Measurements from ENCODE around the gene POLE2. TPM values are rescaled to one million over a fixed set of nuclear protein-coding genes. Genes with fewer than 3 reads are reported as not detected.
"Not testable (repeated sequence)": the region's sequence is repeated elsewhere in the genome, so short reads cannot be mapped to it uniquely, and the experiment has no call there.

POLE2 gene
- total RNA-seq, 1 experiment from 2014 or later = 38.6 TPM

DNA sequence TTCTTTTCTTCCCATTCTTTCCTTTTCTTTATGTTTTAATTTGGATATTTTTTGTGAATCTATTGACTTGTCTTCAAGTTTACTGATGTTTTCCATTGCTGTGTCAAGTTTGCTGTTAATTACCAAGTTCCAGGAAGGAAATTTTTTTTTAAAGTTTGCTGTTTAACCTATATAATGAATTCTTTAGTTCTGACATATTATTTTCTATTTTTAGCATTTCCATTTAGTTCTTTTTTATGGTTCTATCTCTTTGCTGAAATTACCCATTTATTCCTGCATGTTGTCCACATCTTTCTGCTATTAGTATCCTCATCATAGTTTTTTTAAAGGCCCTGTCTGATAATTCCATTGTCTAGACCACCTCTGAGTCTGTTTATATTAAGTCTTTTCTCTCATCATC, 32.7 kb upstream of the POLE2 start:
- Histone ChIP-seq H3K36me3 (ENCODE audit: low read depth, low read length) (no peaks in the 10 kb centered on the region), H3K79me2 (ENCODE audit: low read length) (no peaks in the 10 kb centered on the region), H4K20me1 (ENCODE audit: low read length) (no peaks in the 10 kb centered on the region), H3K4me3 (ENCODE audit: low read length) (no peak overlapping the region), H3K4me1 (ENCODE audit: insufficient read depth, low read length) (no peaks in the 10 kb centered on the region), H3K9me3 (ENCODE audit: low read length) (no peaks in the 10 kb centered on the region), H2AFZ (ENCODE audit: low read length) (no peak overlapping the region), H3K9ac (ENCODE audit: low read length) (no peak overlapping the region), H3K27me3 (ENCODE audit: low read length) (no peaks in the 10 kb centered on the region), H3K27ac (ENCODE audit: low read length) (no peak overlapping the region), H3K4me2 (ENCODE audit: low read length) (no peak overlapping the region), H3F3A (ENCODE audit: low read length, unreplicated experiment) (no peaks in the 10 kb centered on the region), H3K9me2 (replicated peaks; ENCODE audit: low read length) (no peaks in the 10 kb centered on the region)
- intact Hi-C loops (cut with micrococcal nuclease) = no loop called here
- no peak for TF ChIP-seq EZH2 (IDR thresholded peaks at IDR 0.05; ENCODE audit: low read length, unreplicated experiment)
- no peak for TF ChIP-seq EZH2phosphoT487 (IDR thresholded peaks at IDR 0.05; ENCODE audit: borderline replicate concordance, low read length)
- TF ChIP-seq, protein P1, sequence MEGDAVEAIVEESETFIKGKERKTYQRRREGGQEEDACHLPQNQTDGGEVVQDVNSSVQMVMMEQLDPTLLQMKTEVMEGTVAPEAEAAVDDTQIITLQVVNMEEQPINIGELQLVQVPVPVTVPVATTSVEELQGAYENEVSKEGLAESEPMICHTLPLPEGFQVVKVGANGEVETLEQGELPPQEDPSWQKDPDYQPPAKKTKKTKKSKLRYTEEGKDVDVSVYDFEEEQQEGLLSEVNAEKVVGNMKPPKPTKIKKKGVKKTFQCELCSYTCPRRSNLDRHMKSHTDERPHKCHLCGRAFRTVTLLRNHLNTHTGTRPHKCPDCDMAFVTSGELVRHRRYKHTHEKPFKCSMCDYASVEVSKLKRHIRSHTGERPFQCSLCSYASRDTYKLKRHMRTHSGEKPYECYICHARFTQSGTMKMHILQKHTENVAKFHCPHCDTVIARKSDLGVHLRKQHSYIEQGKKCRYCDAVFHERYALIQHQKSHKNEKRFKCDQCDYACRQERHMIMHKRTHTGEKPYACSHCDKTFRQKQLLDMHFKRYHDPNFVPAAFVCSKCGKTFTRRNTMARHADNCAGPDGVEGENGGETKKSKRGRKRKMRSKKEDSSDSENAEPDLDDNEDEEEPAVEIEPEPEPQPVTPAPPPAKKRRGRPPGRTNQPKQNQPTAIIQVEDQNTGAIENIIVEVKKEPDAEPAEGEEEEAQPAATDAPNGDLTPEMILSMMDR (conservative IDR thresholded peaks at IDR 0.05; ENCODE audit: low read depth, low read length) = no peak
- ChIA-PET POLR2A (ENCODE audit: unreplicated experiment) (no interaction called here), CTCF (no interaction called here)
- DNase-seq = no peak
- BruUV-seq (replicated peaks) = no TSS peak
- ATAC-seq = no peak

DNA sequence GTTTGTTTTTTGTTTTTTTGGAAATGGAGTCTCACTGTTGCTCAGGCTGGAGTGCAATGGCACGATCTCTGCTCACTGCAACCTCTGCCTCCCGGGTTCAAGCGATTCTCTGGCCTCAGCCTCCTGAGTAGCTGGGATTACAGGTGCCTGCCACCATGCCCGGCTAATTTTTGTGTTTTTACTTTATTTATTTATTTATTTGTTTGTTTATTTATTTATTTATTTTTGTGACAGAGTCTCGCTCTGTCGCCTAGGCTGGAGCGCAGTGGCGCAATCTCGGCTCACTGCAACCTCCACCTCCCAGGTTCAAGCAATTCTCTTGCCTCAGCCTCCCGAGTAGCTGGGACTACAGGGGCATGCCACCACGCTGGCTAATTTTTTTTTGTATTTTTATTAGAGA, 23.0 kb upstream of the POLE2 start:
- CTCF ChIA-PET; H3F3A ChIP-seq (ENCODE audit: low read length, unreplicated experiment); intact Hi-C loops (cut with micrococcal nuclease): not testable (repeated sequence)

DNA sequence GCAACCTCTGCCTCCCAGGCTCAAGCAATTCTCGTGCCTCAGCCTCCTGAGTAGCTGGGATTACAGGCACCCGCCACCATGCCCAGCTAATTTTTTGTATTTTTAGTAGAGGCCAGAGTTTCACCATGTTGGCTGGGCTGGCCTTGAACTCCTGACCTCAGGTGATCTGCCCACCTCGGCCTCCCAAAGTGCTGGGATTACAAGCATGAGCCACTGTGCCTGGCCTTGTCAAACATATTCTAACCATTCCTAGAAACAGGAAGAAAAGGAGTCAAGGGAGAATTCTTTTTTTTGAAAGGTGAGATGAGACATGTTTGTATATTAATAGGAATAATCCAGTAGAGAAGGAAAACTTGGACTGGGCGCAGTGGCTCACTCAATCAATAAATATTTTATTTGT, 16.5 kb upstream of the POLE2 start:
- H3K4me3 ChIP-seq (ENCODE audit: low read length); H3K9me3 ChIP-seq (ENCODE audit: low read length); H3K9ac ChIP-seq (ENCODE audit: low read length); ATAC-seq; H4K20me1 ChIP-seq (ENCODE audit: low read length); H2AFZ ChIP-seq (ENCODE audit: low read length); H3K36me3 ChIP-seq (ENCODE audit: low read depth, low read length); H3K79me2 ChIP-seq (ENCODE audit: low read length); DNase-seq; H3K4me1 ChIP-seq (ENCODE audit: insufficient read depth, low read length); BruUV-seq (replicated peaks); H3F3A ChIP-seq (ENCODE audit: low read length, unreplicated experiment); H3K4me2 ChIP-seq (ENCODE audit: low read length); intact Hi-C loops (cut with micrococcal nuclease); H3K9me2 ChIP-seq (replicated peaks; ENCODE audit: low read length); H3K27ac ChIP-seq (ENCODE audit: low read length); H3K27me3 ChIP-seq (ENCODE audit: low read length): not testable (repeated sequence)
- CTCF ChIA-PET = interaction anchor here (0.6 kb wide), 1 partner anchor 63 kb away, joined by 4 read pairs; no protein-coding TSS in a partner anchor
- POLR2A ChIA-PET (ENCODE audit: unreplicated experiment) = interaction anchor here (0.7 kb wide), 2 partner anchors 49 to 81 kb away, joined by 3 to 8 read pairs; no protein-coding TSS in a partner anchor

More for the DNA sequence above, 23.0 kb upstream of the POLE2 start:
- H3K4me3 ChIP-seq (ENCODE audit: low read length); H2AFZ ChIP-seq (ENCODE audit: low read length); H3K79me2 ChIP-seq (ENCODE audit: low read length); POLR2A ChIA-PET (ENCODE audit: unreplicated experiment); H3K27ac ChIP-seq (ENCODE audit: low read length); H3K27me3 ChIP-seq (ENCODE audit: low read length); H3K9ac ChIP-seq (ENCODE audit: low read length); H3K4me2 ChIP-seq (ENCODE audit: low read length); H3K9me3 ChIP-seq (ENCODE audit: low read length); H3K36me3 ChIP-seq (ENCODE audit: low read depth, low read length); DNase-seq; BruUV-seq (replicated peaks); H3K4me1 ChIP-seq (ENCODE audit: insufficient read depth, low read length); H3K9me2 ChIP-seq (replicated peaks; ENCODE audit: low read length); ATAC-seq; H4K20me1 ChIP-seq (ENCODE audit: low read length): not testable (repeated sequence)

DNA sequence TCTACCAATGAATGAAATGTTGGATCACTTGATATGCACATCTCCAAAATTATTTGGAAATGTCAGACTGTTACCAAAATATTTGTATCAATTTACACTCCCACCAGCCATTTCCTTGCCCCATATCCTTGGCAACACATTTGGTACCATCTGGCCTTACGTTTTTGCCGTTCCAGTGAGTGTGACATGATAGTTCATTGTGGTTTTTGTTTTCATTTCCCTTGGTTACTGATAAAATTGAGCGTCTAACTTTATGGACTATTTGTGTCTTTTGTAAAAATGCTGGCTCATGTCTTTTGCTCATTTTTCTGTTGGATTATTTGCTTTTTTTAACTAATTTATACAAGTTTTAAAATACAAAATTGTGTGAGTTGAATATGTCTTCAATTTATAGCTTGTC, 16.0 kb upstream of the POLE2 start:
- no peak overlapping the region for H3K9ac ChIP-seq (ENCODE audit: low read length)
- no peaks in the 10 kb centered on the region for H4K20me1 ChIP-seq (ENCODE audit: low read length)
- DNase-seq = no peak
- no peaks in the 10 kb centered on the region for H3F3A ChIP-seq (ENCODE audit: low read length, unreplicated experiment)
- intact Hi-C loops (cut with micrococcal nuclease) = no loop called here
- no peaks in the 10 kb centered on the region for H3K36me3 ChIP-seq (ENCODE audit: low read depth, low read length)
- no peak overlapping the region for H3K4me2 ChIP-seq (ENCODE audit: low read length)
- H3K4me3 ChIP-seq (ENCODE audit: low read length) = no peak overlapping the region
- no peaks in the 10 kb centered on the region for H3K79me2 ChIP-seq (ENCODE audit: low read length)
- H3K4me1 ChIP-seq (ENCODE audit: insufficient read depth, low read length) = no peaks in the 10 kb centered on the region
- ChIA-PET POLR2A (ENCODE audit: unreplicated experiment) (interaction anchor here (0.6 to 0.7 kb wide), 3 partner anchors 49 to 556 kb away, joined by 3 to 8 read pairs (median 4); no protein-coding TSS in a partner anchor), CTCF (interaction anchor here (0.6 kb wide), 2 partner anchors 63 to 212 kb away, joined by 3 to 4 read pairs; no protein-coding TSS in a partner anchor)
- no peak for ATAC-seq
- TF ChIP-seq, protein P1 (conservative IDR thresholded peaks at IDR 0.05; ENCODE audit: low read depth, low read length) = no peak
- no peak for TF ChIP-seq EZH2 (IDR thresholded peaks at IDR 0.05; ENCODE audit: low read length, unreplicated experiment)
- TF ChIP-seq EZH2phosphoT487 (IDR thresholded peaks at IDR 0.05; ENCODE audit: borderline replicate concordance, low read length) = no peak
- H3K27me3 ChIP-seq (ENCODE audit: low read length) = no peaks in the 10 kb centered on the region
- no peak overlapping the region for H3K27ac ChIP-seq (ENCODE audit: low read length)
- H3K9me3 ChIP-seq (ENCODE audit: low read length) = no peaks in the 10 kb centered on the region
- H2AFZ ChIP-seq (ENCODE audit: low read length) = no peak overlapping the region
- no peaks in the 10 kb centered on the region for H3K9me2 ChIP-seq (replicated peaks; ENCODE audit: low read length)
- no TSS peak for BruUV-seq (replicated peaks)

Measured in PC-3 (cell line).